Activated CD8-positive, alpha-beta T cell treated with anti-CD3 and anti-CD28 coated beads for 36 hours (primary cell): ENCODE measurements around the gene KCNJ12. TPM values are rescaled to one million over a fixed set of nuclear protein-coding genes. Genes with fewer than 3 reads are reported as not detected.

ENCODE experiments used
- ATAC-seq: fragments of 200-7000 bp; cut with Tn5 transposase; one replicate; pipeline ENCODE4 v1.10.0; 2021; ENCODE audit warnings: mild to moderate bottlenecking, moderate library complexity
- CTCF ChIA-PET: fragments of 350-600 bp; sonication (Branson Sonifier 250); formaldehyde crosslinking; loops from one replicate; lab custom pipeline; 2021; ENCODE audit warnings: antibody characterized with exemption; lab: Charles Lee
- POLR2A ChIA-PET: fragments of 350-600 bp; sonication (Branson Sonifier 250); formaldehyde crosslinking; loops from one replicate; lab custom pipeline; 2021; ENCODE audit warnings: antibody characterized with exemption; lab: Charles Lee
- DNase-seq: peaks from one replicate; pipeline ENCODE4 v3.0.0-alpha.2; 2020
- H3K27ac Mint-ChIP-seq: one replicate; pipeline ENCODE4 v1.8.0; 2021; ENCODE audit warnings: mild to moderate bottlenecking, mixed read lengths
- H3K27me3 Mint-ChIP-seq: one replicate; pipeline ENCODE4 v1.8.0; 2021; ENCODE audit warnings: mixed read lengths
- H3K36me3 Mint-ChIP-seq: one replicate; pipeline ENCODE4 v1.8.0; 2021; ENCODE audit warnings: low read depth, mixed read lengths
- H3K4me1 Mint-ChIP-seq: one replicate; pipeline ENCODE4 v1.8.0; 2021; ENCODE audit warnings: low read depth, mixed read lengths
- H3K4me3 Mint-ChIP-seq: one replicate; pipeline ENCODE4 v1.8.0; 2021; ENCODE audit warnings: mild to moderate bottlenecking, moderate library complexity, mixed read lengths
- H3K9me3 Mint-ChIP-seq: one replicate; pipeline ENCODE4 v1.8.0; 2021; ENCODE audit warnings: mixed read lengths
- intact Hi-C: fragments of 100-400 bp; cut with micrococcal nuclease; formaldehyde crosslinking; loops from one replicate; pipeline ENCODE4 v1.10.0; 2022
- total RNA-seq, 2 experiments: library from RNA; stranded (reverse); gene quantifications; one replicate each; pipeline ENCODE4 v1.2.3, GENCODE V29; 2021
- TF ChIP-seq, protein P1 (sequence below): fragments of 200-600 bp; IDR thresholded peaks from one replicate; pipeline ENCODE4 v1.8.0; 2022; ENCODE audit warnings: antibody characterized with exemption, mild to moderate bottlenecking

The KCNJ12 gene
- total RNA-seq, 2 experiments from 2014 or later, result not detected

DNA sequence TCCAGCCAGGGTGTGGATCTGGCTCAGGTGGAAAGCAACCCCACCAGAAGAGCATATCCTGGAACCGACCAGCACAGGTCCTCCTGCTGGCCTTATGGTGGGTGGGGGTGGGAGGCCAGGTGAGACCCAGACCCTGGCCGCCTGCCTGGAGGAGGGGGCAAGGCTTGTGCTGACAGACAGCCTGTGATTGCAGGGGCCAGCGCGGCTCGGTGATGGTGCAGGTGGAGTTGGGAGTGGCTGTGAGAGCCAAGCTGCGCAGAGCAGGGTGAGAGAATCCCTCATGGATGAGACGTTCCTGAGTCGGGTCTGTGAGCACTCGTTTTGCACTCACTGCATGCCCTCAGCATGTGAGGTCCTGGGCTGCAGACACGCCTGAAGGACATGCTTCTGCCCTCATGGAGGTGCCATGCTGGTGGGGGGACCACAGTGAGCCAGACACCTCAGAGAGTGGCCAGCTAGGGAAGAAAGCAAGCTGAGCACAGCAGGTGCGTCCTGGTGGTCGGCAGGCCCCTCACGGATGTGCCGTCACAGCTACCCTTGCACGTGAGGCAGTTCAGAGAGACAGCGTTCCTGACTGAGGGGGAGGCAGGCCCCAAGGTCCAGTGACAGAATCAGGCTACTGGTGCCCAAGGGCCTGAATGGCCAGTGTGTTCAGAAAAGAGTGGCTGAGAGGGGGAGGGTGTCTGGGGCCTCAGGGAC is 3.8 kb upstream of the KCNJ12 start:
- CTCF ChIA-PET, result no interaction called here
- H3K9me3 Mint-ChIP-seq, result no peaks in the 10 kb centered on the region
- no peak overlapping the region for H3K4me3 Mint-ChIP-seq
- POLR2A ChIA-PET, result no interaction called here
- intact Hi-C loops, result no loop called here
- H3K36me3 Mint-ChIP-seq, result no peaks in the 10 kb centered on the region
- H3K27ac Mint-ChIP-seq, result no peak overlapping the region
- no peak for DNase-seq
- peaks cover 4% of the 10 kb centered on the region for H3K4me1 Mint-ChIP-seq
- TF ChIP-seq, protein P1, sequence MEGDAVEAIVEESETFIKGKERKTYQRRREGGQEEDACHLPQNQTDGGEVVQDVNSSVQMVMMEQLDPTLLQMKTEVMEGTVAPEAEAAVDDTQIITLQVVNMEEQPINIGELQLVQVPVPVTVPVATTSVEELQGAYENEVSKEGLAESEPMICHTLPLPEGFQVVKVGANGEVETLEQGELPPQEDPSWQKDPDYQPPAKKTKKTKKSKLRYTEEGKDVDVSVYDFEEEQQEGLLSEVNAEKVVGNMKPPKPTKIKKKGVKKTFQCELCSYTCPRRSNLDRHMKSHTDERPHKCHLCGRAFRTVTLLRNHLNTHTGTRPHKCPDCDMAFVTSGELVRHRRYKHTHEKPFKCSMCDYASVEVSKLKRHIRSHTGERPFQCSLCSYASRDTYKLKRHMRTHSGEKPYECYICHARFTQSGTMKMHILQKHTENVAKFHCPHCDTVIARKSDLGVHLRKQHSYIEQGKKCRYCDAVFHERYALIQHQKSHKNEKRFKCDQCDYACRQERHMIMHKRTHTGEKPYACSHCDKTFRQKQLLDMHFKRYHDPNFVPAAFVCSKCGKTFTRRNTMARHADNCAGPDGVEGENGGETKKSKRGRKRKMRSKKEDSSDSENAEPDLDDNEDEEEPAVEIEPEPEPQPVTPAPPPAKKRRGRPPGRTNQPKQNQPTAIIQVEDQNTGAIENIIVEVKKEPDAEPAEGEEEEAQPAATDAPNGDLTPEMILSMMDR, result no peak
- peaks cover 17% of the 10 kb centered on the region for H3K27me3 Mint-ChIP-seq
- ATAC-seq, result no peak

DNA sequence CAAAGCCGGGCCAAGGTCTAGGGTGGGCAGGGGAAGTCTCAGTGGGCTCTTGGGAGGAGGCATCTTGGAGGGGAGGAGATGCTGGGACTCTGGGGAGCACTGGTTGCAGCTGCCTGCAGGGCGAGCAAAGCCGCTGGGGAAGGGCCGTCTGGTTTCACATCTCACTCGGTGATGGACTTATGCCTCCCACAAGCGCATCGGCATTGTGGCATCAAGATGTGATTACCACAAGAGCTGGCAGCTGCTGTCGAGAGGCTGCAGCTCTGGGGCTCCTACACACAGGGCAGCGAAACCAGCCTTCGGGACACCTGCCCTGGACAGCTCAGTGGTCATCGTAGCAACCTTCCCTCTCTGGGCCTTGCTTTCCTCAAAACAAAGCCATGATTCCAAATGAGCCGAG is 3.1 kb upstream of the KCNJ12 start:
- no peak for DNase-seq
- no peak for ATAC-seq
- Mint-ChIP-seq H3K27me3 (peaks cover 21% of the 10 kb centered on the region), H3K36me3 (no peaks in the 10 kb centered on the region), H3K9me3 (no peaks in the 10 kb centered on the region), H3K4me1 (peaks cover 9% of the 10 kb centered on the region), H3K27ac (no peak overlapping the region), H3K4me3 (no peak overlapping the region)
- intact Hi-C loops, result no loop called here
- TF ChIP-seq, protein P1, result no peak
- POLR2A ChIA-PET, result interaction anchor here (0.6 kb wide), 1 partner anchor 9 kb away, joined by 3 read pairs; no protein-coding TSS in a partner anchor
- CTCF ChIA-PET, result no interaction called here

DNA sequence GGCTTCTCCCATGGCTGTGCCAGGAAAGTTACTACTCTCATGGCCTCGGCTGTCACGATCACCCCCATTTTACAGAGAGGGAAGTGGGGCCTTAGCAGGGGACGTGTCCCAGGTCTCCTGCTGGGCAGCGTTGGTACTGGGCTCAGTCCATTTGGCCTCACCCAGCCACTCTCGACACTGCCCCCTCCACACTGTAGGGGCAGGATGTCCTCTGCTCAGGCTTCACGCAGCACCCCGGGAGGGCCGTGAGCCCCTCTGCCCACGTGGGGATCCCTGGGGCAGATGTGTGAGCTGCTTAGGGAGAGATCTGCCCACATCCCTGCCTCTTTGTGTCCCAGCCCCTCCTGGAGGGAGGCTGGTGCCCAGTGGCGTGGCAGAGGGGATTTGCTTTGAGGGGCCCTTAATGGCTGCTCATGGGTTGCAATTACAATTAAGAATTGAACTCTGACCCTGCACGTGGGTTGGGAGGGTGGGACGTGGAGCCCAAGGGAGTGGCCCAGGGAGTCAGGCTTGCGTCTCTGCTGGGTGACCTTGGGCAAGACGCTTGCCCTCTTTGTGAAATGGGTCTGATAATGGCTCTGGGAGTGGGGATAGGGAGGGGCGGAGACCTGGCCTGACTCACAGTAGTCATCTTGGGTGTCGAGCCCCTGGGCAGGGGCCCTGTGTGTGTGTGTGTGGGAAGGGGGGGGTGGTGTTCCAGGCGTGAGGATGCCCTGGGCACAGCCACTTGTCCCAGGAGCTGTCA is 2.3 kb upstream of the KCNJ12 start:
- ChIA-PET CTCF (no interaction called here), POLR2A (interaction anchor here (0.6 kb wide), 1 partner anchor 10 kb away, joined by 3 read pairs; no protein-coding TSS in a partner anchor)
- H3K36me3 Mint-ChIP-seq, result no peaks in the 10 kb centered on the region
- H3K4me3 Mint-ChIP-seq, result no peak overlapping the region
- no peaks in the 10 kb centered on the region for H3K9me3 Mint-ChIP-seq
- ATAC-seq (no peak), DNase-seq (no peak)
- TF ChIP-seq, protein P1, result no peak
- H3K27me3 Mint-ChIP-seq, result peaks cover 25% of the 10 kb centered on the region
- H3K27ac Mint-ChIP-seq, result no peak overlapping the region
- intact Hi-C loops, result no loop called here
- peaks cover 9% of the 10 kb centered on the region for H3K4me1 Mint-ChIP-seq

DNA sequence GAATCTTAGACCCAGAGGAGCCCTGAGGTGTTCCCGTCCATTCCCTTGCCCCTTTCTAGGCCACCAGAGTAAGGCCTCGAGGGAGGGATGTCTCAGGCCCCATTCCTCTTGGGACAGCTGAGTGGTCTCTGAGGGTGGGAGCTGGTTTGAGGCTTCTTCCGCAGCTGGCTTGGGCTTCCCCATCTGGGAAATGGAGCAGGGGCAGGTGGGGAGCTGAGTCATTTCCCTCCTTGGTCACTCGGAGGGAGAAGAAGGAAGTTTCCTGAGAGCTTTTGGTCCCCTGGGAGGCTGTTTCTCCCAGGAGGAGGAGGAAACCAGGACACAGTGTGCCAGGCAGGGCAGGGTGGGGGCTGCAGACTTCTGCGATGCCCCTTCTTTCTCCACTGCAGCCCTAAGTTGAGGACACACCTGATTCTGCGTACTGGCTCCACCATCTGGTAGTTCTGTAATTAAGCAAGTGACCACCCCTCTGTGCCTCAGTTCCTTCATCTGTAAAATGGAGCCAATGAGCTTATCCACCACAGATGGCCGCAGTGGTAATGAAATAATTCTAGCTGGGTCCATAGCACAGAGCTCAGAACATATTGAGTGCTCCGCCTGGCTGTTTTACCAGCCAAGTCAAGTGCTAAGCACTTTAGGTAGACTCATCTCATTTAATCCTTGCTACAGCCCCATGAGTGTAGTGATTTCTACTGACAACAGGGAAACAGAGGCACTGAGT is 1.6 kb upstream of the KCNJ12 start:
- ChIA-PET CTCF (no interaction called here), POLR2A (no interaction called here)
- DNase-seq (no peak), ATAC-seq (no peak)
- H3K36me3 Mint-ChIP-seq, result no peaks in the 10 kb centered on the region
- H3K4me1 Mint-ChIP-seq, result peaks cover 9% of the 10 kb centered on the region
- H3K27me3 Mint-ChIP-seq, result peaks cover 26% of the 10 kb centered on the region
- TF ChIP-seq, protein P1, result no peak
- H3K9me3 Mint-ChIP-seq, result no peaks in the 10 kb centered on the region
- H3K27ac Mint-ChIP-seq, result no peak overlapping the region
- H3K4me3 Mint-ChIP-seq, result no peak overlapping the region
- intact Hi-C loops, result no loop called here
